GM12878 (cell line): Measurements from ENCODE around the gene ZYG11A.

ENCODE experiments used
- CTCF ChIP-seq, 3 experiments: IDR thresholded peaks in 2 of 3; conservative IDR thresholded peaks in 1 of 3; 2 replicates each; pipeline ENCODE4 v1.5.1; 2011; ENCODE audit warnings: low read depth in 3 of 3, low read length in 3 of 3, mild to moderate bottlenecking in 3 of 3, control low read depth in 2 of 3, moderate library complexity in 2 of 3, inconsistent platforms in 1 of 3, mixed read lengths in 1 of 3; ENCODE audit not compliant: control insufficient read depth in 2 of 3, insufficient read depth in 1 of 3; ENCODE audit errors: extremely low read depth in 1 of 3
- ELK1 ChIP-seq: IDR thresholded peaks from 2 replicates; pipeline ENCODE4 v1.6.1; 2012; ENCODE audit warnings: low read depth, low read length, improper control_type of control experiment
- EZH2 ChIP-seq: IDR thresholded peaks from 2 replicates; pipeline ENCODE4 v1.6.1; 2012; ENCODE audit warnings: low read depth, mild to moderate bottlenecking, control low read depth, inconsistent platforms, low read length, borderline replicate concordance; ENCODE audit not compliant: control insufficient read depth
- GABPA ChIP-seq: IDR thresholded peaks from 2 replicates; pipeline ENCODE4 v1.6.1; 2014; ENCODE audit warnings: antibody characterized with exemption, low read depth, mild to moderate bottlenecking, inconsistent platforms
- HCFC1 ChIP-seq: fragments of 150-350 bp; IDR thresholded peaks from 2 replicates; pipeline ENCODE4 v1.6.1; 2014; ENCODE audit warnings: low read length
- JUNB ChIP-seq: IDR thresholded peaks from 2 replicates; pipeline ENCODE4 v1.6.1; 2016; ENCODE audit warnings: antibody characterized with exemption, mild to moderate bottlenecking
- MXI1 ChIP-seq: fragments of 150-350 bp; IDR thresholded peaks from 2 replicates; pipeline ENCODE4 v1.6.1; 2011; ENCODE audit warnings: low read depth, mild to moderate bottlenecking, inconsistent platforms, low read length, improper control_type of control experiment
- MYC ChIP-seq: IDR thresholded peaks from 2 replicates; pipeline ENCODE4 v1.6.1; 2011; ENCODE audit warnings: mild to moderate bottlenecking, low read length, moderate library complexity, inconsistent platforms; ENCODE audit not compliant: insufficient read depth, insufficient replicate concordance, insufficient read length, severe bottlenecking
- PAX5 ChIP-seq: IDR thresholded peaks from 2 replicates; pipeline ENCODE4 v1.6.1; 2011; ENCODE audit warnings: low read depth, low read length, borderline replicate concordance
- POLR2A ChIP-seq: IDR thresholded peaks from 2 replicates; pipeline ENCODE4 v1.6.1; 2011; ENCODE audit warnings: low read depth, mild to moderate bottlenecking, low read length
- REST ChIP-seq: IDR thresholded peaks from 2 replicates; pipeline ENCODE4 v1.6.1; 2012; ENCODE audit warnings: mild to moderate bottlenecking, low read depth, low read length
- SIX5 ChIP-seq: IDR thresholded peaks from 2 replicates; pipeline ENCODE4 v1.6.1; 2011; ENCODE audit warnings: mild to moderate bottlenecking, low read depth, low read length, moderate library complexity; ENCODE audit not compliant: severe bottlenecking
- TARDBP ChIP-seq: IDR thresholded peaks from 2 replicates; pipeline ENCODE4 v1.6.1; 2016; ENCODE audit warnings: borderline replicate concordance
- USF2 ChIP-seq: IDR thresholded peaks from 2 replicates; pipeline ENCODE4 v1.6.1; 2011; ENCODE audit warnings: low read depth, low read length, improper control_type of control experiment, borderline replicate concordance

- TF ChIP-seq TARDBP (no peak), MXI1 (no peak), USF2 (no peak), EZH2 (no peak), PAX5 (no peak), POLR2A (no peak), GABPA (no peak), MYC (no peak), ELK1 (no peak), HCFC1 (no peak), CTCF (IDR thresholded peaks at IDR 0.05 in 2 of 3, conservative IDR thresholded peaks at IDR 0.05 in 1 of 3; ENCODE audit: control insufficient read depth in 2 of 3, extremely low read depth in 1 of 3, insufficient read depth in 1 of 3, low read depth in 3 of 3, low read length in 3 of 3) (peak; percentile 18 to 42 (median 30); a peak in 4 of 6 replicates), JUNB (no peak), REST (no peak), SIX5 (no peak)
These were observed 16.7 kb upstream of the ZYG11A start for GRCh38 chr1:52825868-52826267.
